Activated effector memory CD4-positive, alpha-beta T cell treated with anti-CD3 and anti-CD28 coated beads, Interleukin-2, amount 50 U/mL, for 16 hours (primary cell): ENCODE measurements around the gene UHRF1.
"Not testable (repeated sequence)": the region's sequence is repeated elsewhere in the genome, so short reads cannot be mapped to it uniquely, and the experiment has no call there.

Experiments
- DNase-seq: peaks from one replicate; pipeline ENCODE4 v3.0.0-alpha.2; 2020

Gene UHRF1

GRCh38 chr19:4939466-4939865 lies 30.2 kb downstream of the UHRF1 start:
- no peak for DNase-seq

- not testable (repeated sequence) for DNase-seq
These were observed 32.4 kb downstream of the UHRF1 start for GRCh38 chr19:4941638-4942169.

- DNase-seq, result not testable (repeated sequence)
These were observed 41.3 kb downstream of the UHRF1 start for GRCh38 chr19:4950650-4951049.

- no peak for DNase-seq
These were observed 42.4 kb downstream of the UHRF1 start for GRCh38 chr19:4951656-4952055.

GRCh38 chr19:4952945-4953344 lies 43.6 kb downstream of the UHRF1 start:
- no peak for DNase-seq

- DNase-seq, result not testable (repeated sequence)
These were observed 45.2 kb downstream of the UHRF1 start for GRCh38 chr19:4954320-4955149.

GRCh38 chr19:4955274-4955673 lies 46.0 kb downstream of the UHRF1 start:
- no peak for DNase-seq

GRCh38 chr19:4957981-4958380 lies 48.7 kb downstream of the UHRF1 start:
- DNase-seq, result no peak

GRCh38 chr19:4962085-4962619 lies 52.9 kb downstream of the UHRF1 start:
- DNase-seq, result no peak

GRCh38 chr19:4965061-4965460 lies 55.8 kb downstream of the UHRF1 start:
- DNase-seq, result no peak

- no peak for DNase-seq
These were observed 57.3 kb downstream of the UHRF1 start for GRCh38 chr19:4966591-4966990.

GRCh38 chr19:4967738-4968461 lies 58.6 kb downstream of the UHRF1 start:
- no peak for DNase-seq

GRCh38 chr19:4968462-4969291 lies 59.4 kb downstream of the UHRF1 start, which contains the start of gene KDM4B:
Gene KDM4B, plus strand, starts transcription at chr19:4969113. Its CDS starts 63,778 bp downstream, at chr19:5032891.
- DNase-seq, result peak; percentile 100

- no peak for DNase-seq
These were observed 60.0 kb downstream of the UHRF1 start for GRCh38 chr19:4969292-4969771.

- DNase-seq, result peak; percentile 70
These were observed 60.7 kb downstream of the UHRF1 start for GRCh38 chr19:4969772-4970531.

- DNase-seq, result no peak
These were observed 61.5 kb downstream of the UHRF1 start for GRCh38 chr19:4970558-4971423.

- DNase-seq, result peak; percentile 74
These were observed 62.1 kb downstream of the UHRF1 start for GRCh38 chr19:4971424-4971793.

- DNase-seq, result no peak
These were observed 62.7 kb downstream of the UHRF1 start for GRCh38 chr19:4971816-4972495.

GRCh38 chr19:4972509-4973230 lies 63.4 kb downstream of the UHRF1 start:
- no peak for DNase-seq
